ENCODE data around the gene SFMBT1.

- no peak for TF ChIP-seq CTCF (IDR thresholded peaks at IDR 0.05)
- TF ChIP-seq POLR2A (IDR thresholded peaks at IDR 0.05) = no peak
Measured at GRCh38 chr3:52880047-52880446, 165.8 kb downstream of the SFMBT1 start.

Measured in Peyer's patch (tissue), 4 donors.